IPS DF 19.7 (cell line): Measurements from ENCODE around the gene ZIC2.
"Not testable (repeated sequence)": the region's sequence is repeated elsewhere in the genome, so short reads cannot be mapped to it uniquely, and the experiment has no call there.

Experiments used
- DNase-seq: peaks from one replicate; pipeline ENCODE4 v3.0.0-alpha.2; 2013; ENCODE audit warnings: low read depth, low spot score

Gene ZIC2

GRCh38 chr13:100014621-100015020 is 33.0 kb downstream of the ZIC2 start:
- no peak for DNase-seq

GRCh38 chr13:100019780-100020356 is 38.3 kb downstream of the ZIC2 start:
- DNase-seq: no peak

GRCh38 chr13:100022798-100023197 is 41.2 kb downstream of the ZIC2 start:
- no peak for DNase-seq

- DNase-seq: no peak
Observed at GRCh38 chr13:100024023-100024422, 42.4 kb downstream of the ZIC2 start.

- no peak for DNase-seq
Observed at GRCh38 chr13:100029933-100030332, 48.3 kb downstream of the ZIC2 start.

- DNase-seq: not testable (repeated sequence)
Observed at GRCh38 chr13:100032642-100033041, 51.1 kb downstream of the ZIC2 start.

- DNase-seq: no peak
Observed at GRCh38 chr13:100035936-100036335, 54.4 kb downstream of the ZIC2 start.
